Activated T-cell treated with anti-CD3 and anti-CD28 coated beads, Interleukin-2, amount 50 U/mL, for 72 hours (primary cell): ENCODE results near the gene IWS1. TPM values are rescaled to one million over a fixed set of nuclear protein-coding genes. Genes with fewer than 3 reads are reported as not detected.

Experiments used
- ATAC-seq, 2 donors: fragments of 150-1000 bp; cut with Tn5 transposase; replicated peaks in 1 of 2; 2 replicates each; pipeline ENCODE4 v1.10.0; 2021; ENCODE audit warnings: moderate library complexity in 2 of 2, mild to moderate bottlenecking in 1 of 2
- DNase-seq, 2 donors: peaks; one replicate each; pipeline ENCODE4 v3.0.0; 2021 to 2022; ENCODE audit warnings: mixed read lengths in 1 of 2
- H3K27ac Mint-ChIP-seq: one replicate; pipeline ENCODE4 v1.8.0; 2022; ENCODE audit warnings: mild to moderate bottlenecking, moderate library complexity, mixed read lengths
- H3K27me3 Mint-ChIP-seq: one replicate; pipeline ENCODE4 v1.8.0; 2022; ENCODE audit warnings: low read depth, mixed read lengths
- H3K36me3 Mint-ChIP-seq, 2 donors: one replicate each; pipeline ENCODE4 v1.8.0; 2022; ENCODE audit warnings: mixed read lengths in 2 of 2, mild to moderate bottlenecking in 1 of 2; ENCODE audit not compliant: insufficient read depth in 2 of 2
- H3K4me1 Mint-ChIP-seq: one replicate; pipeline ENCODE4 v1.8.0; 2022; ENCODE audit warnings: low read depth, mixed read lengths
- H3K4me3 Mint-ChIP-seq, 2 donors: one replicate each; pipeline ENCODE4 v1.8.0; 2022; ENCODE audit warnings: mild to moderate bottlenecking in 2 of 2, mixed read lengths in 2 of 2, moderate library complexity in 2 of 2
- H3K9me3 Mint-ChIP-seq, 2 donors: one replicate each; pipeline ENCODE4 v1.8.0; 2022; ENCODE audit warnings: mixed read lengths in 2 of 2
- total RNA-seq, 2 donors: library from RNA; stranded (reverse); gene quantifications; one replicate each; pipeline ENCODE4 v1.2.3, GENCODE V29; 2022

The IWS1 gene
- total RNA-seq, 2 donors from 2014 or later = 39.0 to 43.6 TPM

- Mint-ChIP-seq H3K27ac (peak overlapping the region; percentile 72), H3K9me3 (no peaks in the 10 kb centered on the region), H3K4me1 (peaks cover 56% of the 10 kb centered on the region), H3K4me3 (no peak overlapping the region), H3K36me3 (peaks cover 2 to 22% of the 10 kb centered on the region in 2 donors), H3K27me3 (no peaks in the 10 kb centered on the region)
- ATAC-seq = no peak
- DNase-seq = no peak
These were observed 10.8 kb downstream of the IWS1 start for GRCh38 chr2:127515383-127515915.

GRCh38 chr2:127514485-127514884 is 11.8 kb downstream of the IWS1 start:
- Mint-ChIP-seq H3K36me3 (peaks cover 2 to 19% of the 10 kb centered on the region in 2 donors), H3K4me3 (no peak overlapping the region), H3K27me3 (no peaks in the 10 kb centered on the region), H3K27ac (peak overlapping the region; percentile 72), H3K4me1 (peaks cover 53% of the 10 kb centered on the region), H3K9me3 (no peaks in the 10 kb centered on the region)
- ATAC-seq = no peak
- no peak for DNase-seq

- no peak overlapping the region for H3K4me3 Mint-ChIP-seq
- DNase-seq (no peak), ATAC-seq (no peak)
- H3K27ac Mint-ChIP-seq = no peak overlapping the region
- H3K36me3 Mint-ChIP-seq = peaks cover 2 to 19% of the 10 kb centered on the region in 2 donors
- no peaks in the 10 kb centered on the region for H3K9me3 Mint-ChIP-seq
- H3K4me1 Mint-ChIP-seq = peaks cover 54% of the 10 kb centered on the region
- H3K27me3 Mint-ChIP-seq = no peaks in the 10 kb centered on the region
These were observed 12.2 kb downstream of the IWS1 start for GRCh38 chr2:127514076-127514475.

- peaks cover 60% of the 10 kb centered on the region for H3K4me1 Mint-ChIP-seq
- H3K4me3 Mint-ChIP-seq = no peak overlapping the region
- H3K27ac Mint-ChIP-seq = peak overlapping the region; percentile 52
- no peaks in the 10 kb centered on the region for H3K9me3 Mint-ChIP-seq
- no peak for ATAC-seq
- no peak for DNase-seq
- peaks cover 2 to 14% of the 10 kb centered on the region in 2 donors for H3K36me3 Mint-ChIP-seq
- no peaks in the 10 kb centered on the region for H3K27me3 Mint-ChIP-seq
These were observed 13.9 kb downstream of the IWS1 start for GRCh38 chr2:127512362-127512761.

- peak overlapping the region; percentile 77 for H3K27ac Mint-ChIP-seq
- H3K4me1 Mint-ChIP-seq = peaks cover 56% of the 10 kb centered on the region
- DNase-seq = no peak
- H3K27me3 Mint-ChIP-seq = no peaks in the 10 kb centered on the region
- H3K4me3 Mint-ChIP-seq = no peak overlapping the region
- no peaks in the 10 kb centered on the region for H3K9me3 Mint-ChIP-seq
- H3K36me3 Mint-ChIP-seq = peaks cover 2 to 13% of the 10 kb centered on the region in 2 donors
- no peak for ATAC-seq
These were observed 14.4 kb downstream of the IWS1 start for GRCh38 chr2:127511917-127512316.

- peaks cover 56% of the 10 kb centered on the region for H3K4me1 Mint-ChIP-seq
- H3K9me3 Mint-ChIP-seq = no peaks in the 10 kb centered on the region
- H3K4me3 Mint-ChIP-seq = no peak overlapping the region
- DNase-seq (no peak), ATAC-seq (no peak)
- no peaks in the 10 kb centered on the region for H3K27me3 Mint-ChIP-seq
- H3K36me3 Mint-ChIP-seq = peaks cover 2 to 13% of the 10 kb centered on the region in 2 donors
- peak overlapping the region; percentile 77 for H3K27ac Mint-ChIP-seq
These were observed 15.1 kb downstream of the IWS1 start for GRCh38 chr2:127511090-127511695.

- peaks cover 2 to 12% of the 10 kb centered on the region in 2 donors for H3K36me3 Mint-ChIP-seq
- DNase-seq = no peak
- no peaks in the 10 kb centered on the region for H3K9me3 Mint-ChIP-seq
- ATAC-seq = no peak
- no peak overlapping the region for H3K27ac Mint-ChIP-seq
- no peak overlapping the region for H3K4me3 Mint-ChIP-seq
- no peaks in the 10 kb centered on the region for H3K27me3 Mint-ChIP-seq
- peaks cover 47% of the 10 kb centered on the region for H3K4me1 Mint-ChIP-seq
These were observed 16.2 kb downstream of the IWS1 start for GRCh38 chr2:127510073-127510472.

- peak overlapping the region; percentile 20 for H3K27ac Mint-ChIP-seq
- H3K4me1 Mint-ChIP-seq = peaks cover 42% of the 10 kb centered on the region
- DNase-seq = no peak
- H3K9me3 Mint-ChIP-seq = no peaks in the 10 kb centered on the region
- H3K4me3 Mint-ChIP-seq = no peak overlapping the region
- ATAC-seq = no peak
- H3K27me3 Mint-ChIP-seq = no peaks in the 10 kb centered on the region
- H3K36me3 Mint-ChIP-seq = peaks cover 5 to 17% of the 10 kb centered on the region in 2 donors
These were observed 17.7 kb downstream of the IWS1 start for GRCh38 chr2:127508631-127509034.

GRCh38 chr2:127508023-127508630 is 18.2 kb downstream of the IWS1 start:
- DNase-seq (no peak), ATAC-seq (no peak)
- no peak overlapping the region for H3K4me3 Mint-ChIP-seq
- peak overlapping the region; percentile 20 for H3K27ac Mint-ChIP-seq
- H3K9me3 Mint-ChIP-seq = no peaks in the 10 kb centered on the region
- peaks cover 8 to 18% of the 10 kb centered on the region in 2 donors for H3K36me3 Mint-ChIP-seq
- H3K27me3 Mint-ChIP-seq = no peaks in the 10 kb centered on the region
- peaks cover 37% of the 10 kb centered on the region for H3K4me1 Mint-ChIP-seq

- Mint-ChIP-seq H3K27ac (peak overlapping the region; percentile 56), H3K4me1 (peaks cover 26% of the 10 kb centered on the region), H3K4me3 (no peak overlapping the region), H3K36me3 (peaks cover 10 to 33% of the 10 kb centered on the region in 2 donors), H3K9me3 (no peaks in the 10 kb centered on the region), H3K27me3 (no peaks in the 10 kb centered on the region)
- no peak for DNase-seq
- ATAC-seq = peak in 1 of 2 donors; percentile 38
These were observed 19.8 kb downstream of the IWS1 start for GRCh38 chr2:127506510-127506909.

- peak overlapping the region; percentile 66 for H3K27ac Mint-ChIP-seq
- DNase-seq (no peak), ATAC-seq (peak in 1 of 2 donors; percentile 38)
- no peak overlapping the region for H3K4me3 Mint-ChIP-seq
- H3K27me3 Mint-ChIP-seq = no peaks in the 10 kb centered on the region
- peaks cover 13 to 43% of the 10 kb centered on the region in 2 donors for H3K36me3 Mint-ChIP-seq
- H3K9me3 Mint-ChIP-seq = no peaks in the 10 kb centered on the region
- H3K4me1 Mint-ChIP-seq = peaks cover 15% of the 10 kb centered on the region
These were observed 21.5 kb downstream of the IWS1 start for GRCh38 chr2:127504552-127505430.

GRCh38 chr2:127503491-127503890 is 22.8 kb downstream of the IWS1 start:
- peak overlapping the region; percentile 18 for H3K27ac Mint-ChIP-seq
- H3K9me3 Mint-ChIP-seq = no peaks in the 10 kb centered on the region
- no peak for DNase-seq
- H3K4me3 Mint-ChIP-seq = no peak overlapping the region
- peaks cover 8% of the 10 kb centered on the region for H3K4me1 Mint-ChIP-seq
- H3K27me3 Mint-ChIP-seq = no peaks in the 10 kb centered on the region
- peaks cover 13 to 49% of the 10 kb centered on the region in 2 donors for H3K36me3 Mint-ChIP-seq
- ATAC-seq = no peak

- H3K9me3 Mint-ChIP-seq = no peaks in the 10 kb centered on the region
- ATAC-seq = no peak
- no peak overlapping the region for H3K4me3 Mint-ChIP-seq
- H3K36me3 Mint-ChIP-seq = peaks cover 14 to 60% of the 10 kb centered on the region in 2 donors
- peaks cover 15% of the 10 kb centered on the region for H3K4me1 Mint-ChIP-seq
- H3K27me3 Mint-ChIP-seq = no peaks in the 10 kb centered on the region
- no peak for DNase-seq
- H3K27ac Mint-ChIP-seq = peak overlapping the region; percentile 45
These were observed 27.9 kb downstream of the IWS1 start for GRCh38 chr2:127498386-127498785.
